ENCODE measurements around the gene NACAD.
"Not testable (repeated sequence)": the region's sequence is repeated elsewhere in the genome, so short reads cannot be mapped to it uniquely, and the experiment has no call there.

The NACAD gene

DNA sequence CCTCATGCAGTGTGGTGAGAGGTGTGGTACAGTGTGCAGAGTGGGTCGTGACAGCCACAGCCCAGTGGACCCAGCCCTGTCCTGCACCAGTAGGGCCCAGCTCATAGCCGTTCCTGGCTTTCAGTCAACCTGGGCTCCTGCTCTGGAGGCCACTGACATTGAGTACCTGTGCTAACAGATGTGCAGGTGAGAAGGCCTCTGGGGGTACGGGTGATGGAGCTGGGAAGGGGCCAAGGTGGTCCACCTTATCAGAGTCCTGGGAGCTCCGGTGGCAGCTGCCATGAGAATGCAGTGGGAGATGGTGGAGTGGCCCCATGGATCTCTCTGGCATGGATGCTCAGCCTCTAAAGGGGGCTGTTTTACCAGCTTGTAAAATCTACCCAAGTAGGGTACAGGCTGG is 28.8 kb upstream of the NACAD start:
- DNase-seq (ENCODE audit: low read depth), result no peak

DNA sequence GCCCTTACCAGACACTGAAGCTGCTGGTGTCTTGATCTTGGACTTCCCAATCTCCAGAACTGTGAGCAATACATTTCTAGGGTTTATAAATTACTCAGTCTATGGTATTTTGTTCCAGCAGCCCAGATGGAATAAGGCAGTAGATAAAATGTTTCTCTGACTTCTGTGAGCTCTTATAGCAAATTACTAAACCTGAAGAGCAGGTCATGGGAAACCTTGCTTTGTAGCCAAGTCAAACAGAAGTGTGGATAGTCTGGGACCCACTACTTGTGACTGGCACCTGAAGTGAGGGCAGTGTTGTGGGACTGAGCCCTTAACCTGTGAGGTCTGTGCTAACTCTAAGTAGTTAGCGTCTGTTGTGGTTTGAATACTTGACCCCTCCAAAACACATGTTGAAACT is 27.3 kb upstream of the NACAD start:
- DNase-seq (ENCODE audit: low read depth), result no peak

DNA sequence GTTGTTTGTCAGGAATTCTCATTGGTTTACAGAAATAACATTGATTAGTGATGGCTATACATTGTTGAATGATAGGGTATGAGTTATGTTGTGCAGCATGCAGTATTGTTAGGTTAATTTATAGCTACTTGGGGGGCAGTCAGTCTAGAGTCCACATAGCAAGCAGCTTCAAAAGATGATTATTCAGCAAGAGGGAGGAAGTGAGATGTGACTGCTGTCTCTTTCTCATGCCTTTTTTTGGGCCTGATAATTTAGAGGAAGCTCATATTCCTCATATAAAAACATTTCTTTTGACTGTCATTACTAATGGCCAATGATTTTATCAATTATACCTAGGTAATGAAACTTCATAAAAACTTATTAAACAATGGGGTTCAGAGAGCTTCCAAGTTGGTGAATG is 26.2 kb upstream of the NACAD start:
- no peak for DNase-seq (ENCODE audit: low read depth)

DNA sequence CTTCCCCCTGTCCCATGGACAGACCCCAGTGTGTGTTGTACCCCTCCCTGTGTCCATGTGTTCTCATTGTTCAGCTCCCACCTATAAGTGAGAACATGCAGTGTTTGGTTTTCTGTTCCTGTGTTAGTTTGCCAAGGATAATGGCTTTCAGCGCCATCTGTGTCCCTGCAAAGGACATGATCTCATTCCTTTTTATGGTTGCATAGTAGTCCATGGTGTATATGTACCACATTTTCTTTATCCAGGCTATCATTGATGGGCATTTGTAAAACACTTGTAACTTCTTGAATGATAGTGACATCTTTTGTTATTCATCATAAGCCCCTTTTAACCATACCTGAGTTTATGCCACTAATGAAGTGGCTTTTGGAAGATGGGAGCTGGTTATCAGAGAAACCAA is 25.5 kb upstream of the NACAD start:
- DNase-seq (ENCODE audit: low read depth), result not testable (repeated sequence)

DNA sequence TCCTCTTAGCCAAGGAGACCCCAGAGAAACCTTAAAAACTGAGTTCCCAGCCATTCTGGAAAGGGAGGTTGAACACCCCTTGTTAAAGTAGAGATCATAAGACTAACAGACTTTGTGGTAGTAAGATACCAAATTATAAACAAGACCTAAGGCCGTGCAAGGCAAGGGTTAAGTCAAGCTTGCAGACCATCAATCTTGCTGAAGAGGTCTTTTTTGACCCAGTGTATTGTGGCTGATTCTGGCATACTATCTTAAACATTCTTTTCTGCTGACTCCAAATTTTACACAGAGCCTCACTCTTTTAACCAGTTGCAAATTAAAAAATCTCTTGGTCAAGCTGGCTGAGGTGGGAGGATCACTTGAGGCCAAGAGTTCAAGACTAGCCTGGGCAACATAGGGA is 23.9 kb upstream of the NACAD start:
- DNase-seq (ENCODE audit: low read depth), result no peak

DNA sequence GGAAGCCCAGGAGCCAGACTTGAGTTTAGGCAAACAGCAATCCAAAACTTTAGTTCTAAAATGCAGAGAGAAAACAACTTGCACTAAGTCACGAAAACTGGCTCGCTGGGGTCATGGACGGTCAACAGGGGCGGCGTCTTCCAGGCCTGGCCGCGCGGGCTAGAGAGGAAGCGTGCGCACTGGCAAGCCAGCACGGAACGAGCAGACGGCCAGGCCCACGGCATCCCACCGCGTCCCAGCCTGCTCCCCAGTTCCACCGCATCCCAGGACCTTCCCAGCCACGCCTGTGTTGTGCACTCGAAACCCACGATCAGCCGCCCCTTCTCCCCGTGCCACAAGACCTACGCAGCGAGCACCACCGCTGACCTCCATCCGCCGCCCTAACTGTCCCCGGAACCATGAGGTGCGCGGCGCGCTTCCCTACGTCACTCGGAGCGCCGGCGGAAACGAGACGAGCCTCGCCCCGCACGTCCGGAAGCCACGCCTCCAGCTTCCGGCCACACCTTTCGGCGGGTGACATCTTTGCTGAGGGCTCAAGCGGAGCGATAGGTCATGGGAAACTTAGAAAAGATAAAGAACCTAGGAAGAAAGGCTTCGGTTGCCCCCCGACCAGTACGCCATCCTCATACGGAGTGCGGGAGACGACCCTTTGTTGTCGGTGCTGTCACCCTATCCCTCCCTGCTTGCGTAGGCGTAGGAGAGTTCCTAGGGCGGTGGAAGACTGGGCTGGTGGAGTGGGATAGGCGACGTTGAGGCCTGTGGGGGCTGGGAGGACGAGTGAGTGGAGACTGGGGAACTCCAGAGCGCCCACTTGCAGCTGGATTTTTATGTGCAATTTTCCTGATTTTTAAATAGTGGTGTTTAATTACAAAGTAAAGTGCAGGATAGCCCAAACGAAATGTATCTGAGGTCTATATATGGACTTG is 22.8 kb upstream of the NACAD start, which contains the start of gene TBRG4:
TBRG4 (minus strand) TSS at position 400 of the 926 bp plus-strand sequence. CDS start 2,460 bp downstream, outside the sequence.
- DNase-seq (ENCODE audit: low read depth), result peak; percentile 86

DNA sequence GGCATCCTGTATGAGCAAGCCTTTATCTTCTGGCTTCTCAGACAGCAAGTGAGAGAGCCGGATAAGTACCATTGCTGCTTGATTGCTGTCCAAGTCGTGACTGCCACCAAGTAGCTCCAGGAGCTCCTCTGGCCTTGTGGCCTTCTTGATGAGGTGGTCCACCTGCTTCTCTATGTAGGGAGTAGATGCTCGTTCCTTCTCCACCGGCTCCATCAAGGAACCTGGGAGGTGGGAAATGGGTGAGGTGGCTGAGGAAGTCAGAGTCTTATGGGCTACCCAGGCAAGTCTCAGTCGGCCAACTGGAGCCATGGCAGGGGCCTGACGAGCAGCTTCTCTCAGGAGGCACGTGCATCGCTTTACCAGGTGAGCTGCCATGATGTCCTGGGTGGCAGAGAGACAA is 20.1 kb upstream of the NACAD start:
- DNase-seq (ENCODE audit: low read depth), result no peak

DNA sequence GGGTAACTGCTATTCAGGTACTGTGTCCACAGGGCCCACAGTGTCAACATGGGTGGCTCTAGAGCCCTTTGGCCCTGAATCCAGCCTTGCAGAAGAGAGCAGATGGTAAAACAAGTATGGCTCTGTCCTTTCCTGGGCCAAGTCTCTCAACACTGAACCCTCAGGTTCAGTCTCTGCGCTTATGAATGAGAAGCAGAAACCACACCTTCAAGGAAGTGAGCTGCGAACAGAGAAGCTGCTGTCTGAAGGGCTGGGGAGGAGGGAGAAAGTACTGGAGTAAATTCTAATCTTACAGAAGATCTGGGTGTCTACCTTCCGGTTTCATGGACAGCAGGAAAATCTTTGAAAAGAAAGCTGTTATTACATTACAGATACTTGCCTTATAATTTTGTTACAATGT is 18.6 kb upstream of the NACAD start:
- DNase-seq (ENCODE audit: low read depth), result no peak

DNA sequence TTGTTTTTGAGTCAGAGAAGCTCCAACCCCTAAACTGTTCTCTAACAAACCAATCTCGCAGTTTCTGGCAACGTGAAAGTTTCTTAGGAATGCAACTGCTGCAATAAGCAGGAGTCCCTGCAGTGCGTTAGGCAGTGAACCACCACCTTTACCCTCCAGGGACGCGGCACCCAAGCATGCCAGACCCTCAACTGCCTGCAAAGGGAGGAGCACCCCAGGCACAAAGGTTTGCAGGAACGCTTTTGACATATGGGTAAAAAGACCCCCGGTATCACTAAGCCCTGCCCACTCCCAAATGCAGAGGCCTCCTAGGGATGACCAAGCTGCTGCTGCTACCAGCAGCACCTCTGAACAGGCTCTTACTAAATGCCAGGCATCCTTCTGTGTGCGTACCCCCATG is 18.1 kb upstream of the NACAD start:
- DNase-seq (ENCODE audit: low read depth), result no peak

DNA sequence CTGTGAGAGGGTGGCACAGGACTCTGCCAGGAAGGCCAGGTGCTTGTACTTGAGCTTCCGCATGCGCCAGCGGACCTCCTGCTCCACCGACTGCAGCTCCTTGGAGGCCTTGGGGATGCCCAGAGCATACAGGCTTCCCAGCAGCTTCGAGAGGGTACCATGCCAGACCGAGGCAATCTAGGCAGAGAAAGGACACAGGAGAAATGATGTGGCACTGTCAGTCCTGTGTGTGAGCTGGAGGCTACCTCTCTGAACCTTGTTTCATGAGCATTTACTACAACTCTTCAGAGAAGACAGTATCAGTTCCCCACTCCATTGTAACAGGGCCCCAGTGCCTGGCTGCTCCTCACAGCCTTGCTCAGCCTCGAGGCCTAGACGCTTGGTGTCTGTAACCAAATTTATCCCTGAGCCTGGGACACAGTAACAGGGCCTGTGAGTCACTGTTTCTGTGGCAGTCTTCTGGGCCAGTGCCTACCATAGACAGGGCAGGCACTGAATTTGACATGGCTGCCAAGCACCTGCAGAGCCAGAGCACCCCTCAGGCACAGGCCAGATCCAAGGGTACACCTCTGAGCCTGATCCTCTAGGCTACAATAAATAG is 16.9 kb upstream of the NACAD start:
- DNase-seq (ENCODE audit: low read depth), result no peak

DNA sequence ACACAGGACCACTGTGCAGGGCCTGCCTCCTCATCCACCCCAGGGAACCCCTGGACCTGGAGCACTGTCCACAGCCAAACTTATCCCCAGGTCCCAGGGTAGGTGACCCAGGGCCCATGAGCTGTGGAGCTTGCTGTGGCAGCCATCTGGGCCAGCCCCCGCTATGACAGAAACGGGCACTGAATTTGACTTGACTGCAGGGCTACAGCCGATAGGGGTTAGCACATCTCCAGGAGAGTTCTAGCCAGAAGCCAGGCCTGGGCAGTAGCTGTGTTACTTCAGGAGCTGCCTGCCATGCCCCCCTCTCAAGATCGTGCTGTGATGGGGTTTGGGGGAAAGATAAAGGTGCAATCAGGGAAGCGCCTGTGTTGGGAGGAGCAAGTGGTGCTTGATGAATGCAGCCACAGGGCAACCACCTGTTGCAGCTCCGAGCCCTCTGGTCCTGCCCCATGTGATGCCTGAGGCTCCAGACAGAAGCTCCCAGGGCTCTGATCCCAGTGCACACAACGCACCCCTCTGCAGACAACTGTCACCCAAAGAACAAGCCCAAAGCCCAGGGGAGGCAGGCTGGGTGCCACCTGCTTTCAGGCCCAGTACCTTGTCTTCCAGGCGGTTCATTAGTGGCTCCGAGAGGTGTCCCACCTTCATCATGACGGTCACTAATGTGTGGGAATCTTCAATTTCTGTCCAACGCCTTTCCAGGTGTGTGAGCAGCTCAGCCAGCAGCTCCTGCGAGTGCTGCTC is 16.2 kb upstream of the NACAD start:
- DNase-seq (ENCODE audit: low read depth), result no peak

DNA sequence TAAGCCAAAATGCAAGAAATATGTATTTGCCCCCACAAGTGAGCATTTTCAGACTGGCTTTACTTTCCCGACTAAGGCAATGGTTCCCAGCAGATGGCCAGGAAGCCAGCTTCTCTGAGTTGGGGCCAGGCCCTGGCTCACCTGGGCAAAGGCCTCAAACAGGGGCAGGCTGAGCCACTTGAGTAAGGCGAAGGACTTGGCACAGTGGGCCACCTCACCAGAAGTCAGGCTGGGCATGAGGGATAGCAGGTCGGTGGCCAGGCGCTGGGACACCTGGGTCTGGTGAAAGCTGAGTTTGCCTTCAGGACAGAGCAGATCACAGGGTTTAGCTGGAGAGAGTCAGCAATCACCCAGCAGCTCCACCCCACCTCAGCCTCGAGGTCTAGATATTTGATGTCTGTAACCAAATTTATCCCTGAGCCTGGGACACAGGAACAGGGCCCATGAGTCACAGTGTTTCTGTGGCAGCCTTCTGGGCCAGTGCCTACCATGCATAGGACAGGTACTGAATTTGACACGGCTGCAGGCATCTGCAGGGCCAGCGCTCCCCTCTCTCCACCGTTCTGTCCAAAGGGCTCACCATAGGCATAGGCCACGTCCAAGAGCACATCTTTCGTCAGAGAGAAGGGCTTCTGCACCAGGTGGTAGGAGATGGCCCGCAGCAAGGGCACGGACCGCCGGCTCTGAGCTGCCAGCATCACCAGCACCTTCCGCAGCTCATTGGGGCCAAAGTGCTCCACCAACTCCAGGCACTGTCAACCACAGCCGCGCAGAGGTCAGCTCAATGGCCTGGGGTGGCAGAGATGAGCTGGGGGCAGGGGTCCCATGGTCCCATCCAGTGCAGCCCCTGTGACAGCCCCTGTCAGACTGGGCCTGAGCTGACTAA is 15.4 kb upstream of the NACAD start:
- DNase-seq (ENCODE audit: low read depth), result no peak

DNA sequence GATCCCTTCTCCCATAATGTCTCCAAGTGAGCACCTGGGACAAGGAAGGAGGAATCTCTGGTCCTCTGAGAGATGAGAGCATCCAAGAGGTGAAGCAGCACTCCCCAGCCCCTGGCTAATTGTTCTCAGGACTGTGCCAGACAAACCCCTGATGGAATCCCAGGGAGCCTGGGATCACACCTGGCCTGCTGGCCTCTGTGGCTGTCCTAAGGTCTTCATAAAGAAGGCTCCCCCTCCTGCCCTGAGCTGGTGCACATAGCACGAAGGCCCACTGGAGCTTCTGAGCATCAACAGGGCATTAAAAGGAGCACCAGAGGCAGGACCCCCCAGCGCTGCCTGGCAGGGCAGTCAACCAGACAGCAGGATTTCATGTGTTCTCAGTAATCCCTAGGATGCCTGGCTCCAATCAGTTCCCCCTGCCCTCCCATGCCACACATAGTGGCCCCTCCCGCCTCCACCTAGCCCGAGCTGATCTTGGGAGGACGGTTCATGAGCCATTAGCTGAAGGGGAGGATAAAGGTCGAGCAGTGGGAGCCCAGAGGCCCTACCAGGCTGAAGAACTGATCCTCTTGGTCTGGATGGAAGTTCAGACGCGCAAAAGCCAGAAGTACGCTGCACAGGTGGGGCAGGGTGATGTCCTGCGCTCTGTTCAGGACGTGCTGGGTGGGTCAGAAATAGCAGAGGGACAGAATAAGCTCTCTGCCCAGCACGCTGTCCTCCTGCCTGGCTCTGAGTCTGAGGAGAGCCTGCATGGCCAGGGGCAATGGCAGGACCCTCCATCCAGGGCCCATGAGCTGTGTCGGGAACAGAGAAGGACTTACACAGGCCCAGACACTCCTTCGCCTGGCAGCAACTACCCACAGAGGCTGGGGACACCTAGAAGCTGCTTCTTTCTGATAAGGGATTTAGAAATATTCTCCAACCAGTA is 14.3 kb upstream of the NACAD start:
- DNase-seq (ENCODE audit: low read depth), result no peak

DNA sequence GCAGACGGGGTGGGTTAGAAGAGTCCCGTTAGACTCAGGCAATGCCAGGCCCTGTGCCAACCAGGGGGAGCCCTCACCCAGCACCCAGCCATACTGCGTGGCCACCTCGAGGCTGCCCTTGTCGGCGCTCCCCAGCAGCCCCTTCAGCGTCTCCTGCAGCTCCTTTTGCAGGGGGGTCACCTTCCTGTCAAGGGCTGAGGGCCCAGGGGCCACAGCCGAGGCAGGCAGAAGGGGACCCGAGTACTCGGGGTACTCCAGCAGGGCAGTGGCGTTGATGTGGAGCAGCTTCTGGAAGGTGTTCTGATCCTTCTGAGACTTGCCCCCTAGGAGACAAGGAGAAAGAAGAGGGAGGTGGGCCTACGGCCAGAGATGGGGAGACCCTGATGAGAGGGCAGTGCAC is 13.0 kb upstream of the NACAD start:
- DNase-seq (ENCODE audit: low read depth), result no peak

DNA sequence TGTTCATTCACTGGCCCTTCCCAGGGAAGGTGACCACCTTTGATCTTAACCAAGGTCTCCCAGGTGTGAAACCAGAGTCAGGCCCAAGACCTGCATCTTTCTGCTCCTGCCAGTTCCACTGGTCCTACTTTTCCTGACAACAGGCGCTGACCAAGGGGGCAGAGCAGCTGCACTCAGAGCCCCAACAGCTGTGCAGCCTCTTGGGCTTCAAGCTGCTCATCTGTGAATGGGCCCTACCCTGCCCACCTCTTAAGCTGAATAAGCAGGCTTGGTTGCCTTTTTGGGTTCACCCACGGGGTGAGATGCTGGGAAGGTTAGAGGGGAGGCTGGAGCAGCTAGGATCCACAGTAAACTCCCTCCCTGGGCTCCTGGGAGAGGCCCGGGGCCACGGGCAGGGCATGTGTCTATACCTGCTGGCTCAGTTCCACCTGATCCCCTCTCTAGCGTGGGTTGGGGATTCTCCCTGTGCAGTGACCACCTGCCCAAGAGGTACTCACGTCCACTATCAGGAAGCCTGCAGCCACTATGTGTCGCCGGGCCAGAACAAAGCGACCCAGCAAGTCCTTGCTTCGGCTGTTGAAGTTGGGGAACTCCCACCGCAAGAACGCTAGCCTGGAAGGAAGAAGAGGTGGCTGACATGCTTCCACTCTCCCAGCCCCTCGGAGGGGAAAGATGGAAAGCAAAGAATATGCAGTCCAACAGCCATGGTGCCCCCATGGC is 12.2 kb upstream of the NACAD start:
- no peak for DNase-seq (ENCODE audit: low read depth)

DNA sequence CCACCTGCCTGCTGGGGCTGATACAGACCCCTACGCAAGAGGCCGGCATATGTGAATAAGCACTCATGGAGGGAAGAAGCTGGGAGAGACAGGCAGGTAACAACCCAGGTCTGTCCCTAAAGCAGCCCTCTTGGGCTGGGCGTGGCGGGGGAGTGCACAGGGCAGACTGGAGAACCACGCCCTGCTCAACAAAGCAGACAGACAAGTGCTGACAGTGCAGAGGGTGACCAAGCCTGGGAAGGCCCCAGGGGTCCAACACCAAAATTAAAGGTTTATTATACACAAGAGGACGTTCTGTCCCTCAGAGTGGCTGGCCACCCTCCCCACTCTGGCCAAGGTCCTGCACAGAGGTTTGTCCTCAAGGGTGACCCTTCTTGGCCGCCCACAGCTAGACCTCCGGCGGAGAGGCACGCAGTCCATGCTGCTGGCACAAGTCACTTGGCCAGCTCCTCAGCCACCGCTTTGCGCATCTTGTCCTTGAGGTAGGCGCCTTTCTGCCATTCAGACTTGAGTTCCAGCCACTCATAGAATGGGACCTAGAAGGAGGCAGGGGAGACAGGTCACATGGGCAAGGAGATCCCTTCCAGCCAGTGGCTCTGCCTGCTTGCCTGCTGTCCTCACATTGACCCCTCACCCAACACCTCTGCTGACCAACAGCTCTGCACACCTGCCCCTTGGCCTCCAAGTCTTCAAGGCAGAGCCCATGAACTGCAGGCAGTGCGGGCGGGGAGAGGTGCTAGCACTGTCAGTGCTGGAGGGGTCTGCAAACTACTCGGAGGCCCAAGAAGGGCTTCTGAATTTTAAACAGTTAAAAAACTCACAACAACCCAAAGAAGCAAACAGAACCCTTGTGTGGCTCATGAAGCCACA is 11.4 kb upstream of the NACAD start:
- DNase-seq (ENCODE audit: low read depth), result no peak

DNA sequence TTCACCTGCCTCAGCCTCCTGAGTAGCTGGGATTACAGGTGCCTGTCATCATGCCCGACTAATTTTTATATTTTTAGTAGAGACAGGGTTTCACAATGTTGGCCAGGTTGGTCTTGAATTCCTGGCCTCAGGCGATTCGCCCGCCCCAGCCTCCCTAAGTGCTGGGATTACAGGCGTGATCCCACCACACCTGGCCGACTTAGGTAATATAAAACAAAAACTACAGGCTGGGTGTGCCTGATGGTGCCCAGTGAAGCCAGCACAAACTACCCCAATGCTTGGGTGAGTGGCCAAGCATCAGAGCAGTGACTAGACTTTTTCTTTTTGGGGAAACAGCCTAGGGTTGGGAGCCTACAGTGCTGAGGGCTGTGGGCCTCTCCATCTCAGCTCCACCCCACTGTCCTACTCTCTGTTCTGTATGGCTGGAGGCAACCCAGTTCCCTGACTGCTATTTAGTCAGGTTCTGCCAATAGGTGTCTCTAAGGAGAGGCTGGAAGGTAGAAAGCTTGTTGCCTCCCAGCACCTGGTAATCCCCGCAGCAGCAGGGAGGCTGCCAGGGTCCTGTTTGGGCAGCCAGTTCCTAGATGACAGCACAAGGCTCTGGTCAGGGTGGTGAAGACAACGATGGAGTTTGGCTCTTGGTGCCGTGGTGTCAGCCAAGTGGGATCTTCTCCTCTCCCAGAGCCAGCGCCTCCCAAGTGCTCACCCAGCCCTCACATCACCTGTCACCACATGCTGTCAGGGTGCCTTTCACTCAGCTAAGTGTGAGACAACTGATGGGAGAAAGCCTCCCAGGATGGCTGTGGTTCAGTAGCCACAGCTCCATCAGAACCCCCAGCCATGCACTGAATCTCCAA is 10.4 kb upstream of the NACAD start:
- no peak for DNase-seq (ENCODE audit: low read depth)

DNA sequence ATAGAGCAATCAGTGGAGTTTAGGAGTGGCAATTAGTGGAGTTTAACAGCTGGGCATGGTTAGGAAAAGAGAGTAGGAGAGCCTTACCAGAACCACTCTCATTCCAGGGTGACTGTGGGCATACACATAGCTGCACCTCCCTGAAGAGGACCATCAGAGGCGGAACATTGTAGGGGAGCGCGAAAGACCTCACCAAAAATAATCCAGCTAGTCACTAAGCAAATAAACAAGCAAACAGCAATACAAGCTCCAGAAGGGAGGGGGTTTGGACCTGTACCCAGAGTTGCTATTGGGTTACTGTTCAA is 4.1 kb upstream of the NACAD start:
- DNase-seq (ENCODE audit: low read depth), result no peak
